ENCODE data around the gene TMCO6. TPM values are rescaled to one million over a fixed set of nuclear protein-coding genes. Genes with fewer than 3 reads are reported as not detected.

Gene TMCO6
- total RNA-seq, 1 donor from 2014 or later, result 25.2 TPM

GRCh38 chr5:140603734-140604133, 35.5 kb upstream of the TMCO6 start:
- DNase-seq (ENCODE audit: low read depth, low spot score), result no peak

GRCh38 chr5:140605879-140606278, 33.4 kb upstream of the TMCO6 start:
- no peak for DNase-seq (ENCODE audit: low read depth, low spot score)
- TF ChIP-seq CTCF (conservative IDR thresholded peaks at IDR 0.05), result no peak
- peaks cover 2% of the 10 kb centered on the region for H3K9me3 Mint-ChIP-seq
- H3K27me3 Mint-ChIP-seq (ENCODE audit: low read depth), result peaks cover 3% of the 10 kb centered on the region
- no peaks in the 10 kb centered on the region for H3K4me1 Mint-ChIP-seq
- no peaks in the 10 kb centered on the region for H3K36me3 Mint-ChIP-seq (ENCODE audit: low read depth)
- no peak overlapping the region for H3K27ac Mint-ChIP-seq (ENCODE audit: unreplicated experiment)
- no peak overlapping the region for H3K4me3 Mint-ChIP-seq

More at GRCh38 chr5:140603734-140604133, 35.5 kb upstream of the TMCO6 start:
- Mint-ChIP-seq H3K4me3 (no peak overlapping the region), H3K9me3 (peaks cover 2% of the 10 kb centered on the region), H3K27me3 (ENCODE audit: low read depth) (peaks cover 4% of the 10 kb centered on the region), H3K27ac (ENCODE audit: unreplicated experiment) (no peak overlapping the region), H3K4me1 (no peaks in the 10 kb centered on the region), H3K36me3 (ENCODE audit: low read depth) (no peaks in the 10 kb centered on the region)
- TF ChIP-seq CTCF (conservative IDR thresholded peaks at IDR 0.05), result no peak

GRCh38 chr5:140607031-140607430, 32.2 kb upstream of the TMCO6 start:
- Mint-ChIP-seq H3K4me3 (no peak overlapping the region), H3K36me3 (ENCODE audit: low read depth) (peaks cover 4% of the 10 kb centered on the region), H3K4me1 (peaks cover 7% of the 10 kb centered on the region), H3K9me3 (peaks cover 2% of the 10 kb centered on the region), H3K27me3 (ENCODE audit: low read depth) (peaks cover 3% of the 10 kb centered on the region), H3K27ac (ENCODE audit: unreplicated experiment) (no peak overlapping the region)
- no peak for TF ChIP-seq CTCF (conservative IDR thresholded peaks at IDR 0.05)
- DNase-seq (ENCODE audit: low read depth, low spot score), result no peak

- H3K27me3 Mint-ChIP-seq (ENCODE audit: low read depth), result peaks cover 3% of the 10 kb centered on the region
- peaks cover 4% of the 10 kb centered on the region for H3K36me3 Mint-ChIP-seq (ENCODE audit: low read depth)
- H3K27ac Mint-ChIP-seq (ENCODE audit: unreplicated experiment), result no peak overlapping the region
- no peak for DNase-seq (ENCODE audit: low read depth, low spot score)
- H3K9me3 Mint-ChIP-seq, result peaks cover 2% of the 10 kb centered on the region
- TF ChIP-seq CTCF (conservative IDR thresholded peaks at IDR 0.05), result no peak
- no peak overlapping the region for H3K4me3 Mint-ChIP-seq
- H3K4me1 Mint-ChIP-seq, result peaks cover 7% of the 10 kb centered on the region
Observed at GRCh38 chr5:140608722-140609121, 30.5 kb upstream of the TMCO6 start.

GRCh38 chr5:140609126-140609525, 30.1 kb upstream of the TMCO6 start:
- Mint-ChIP-seq H3K9me3 (peaks cover 2% of the 10 kb centered on the region), H3K27ac (ENCODE audit: unreplicated experiment) (no peak overlapping the region), H3K4me3 (no peak overlapping the region), H3K4me1 (peaks cover 7% of the 10 kb centered on the region), H3K36me3 (ENCODE audit: low read depth) (peaks cover 4% of the 10 kb centered on the region), H3K27me3 (ENCODE audit: low read depth) (peaks cover 3% of the 10 kb centered on the region)
- DNase-seq (ENCODE audit: low read depth, low spot score), result no peak
- TF ChIP-seq CTCF (conservative IDR thresholded peaks at IDR 0.05), result no peak

Measured in neural crest cell (in vitro differentiated cells).